Measurements from ENCODE around the gene ABHD4.
"Not testable (repeated sequence)": the region's sequence is repeated elsewhere in the genome, so short reads cannot be mapped to it uniquely, and the experiment has no call there.

Gene ABHD4

DNA sequence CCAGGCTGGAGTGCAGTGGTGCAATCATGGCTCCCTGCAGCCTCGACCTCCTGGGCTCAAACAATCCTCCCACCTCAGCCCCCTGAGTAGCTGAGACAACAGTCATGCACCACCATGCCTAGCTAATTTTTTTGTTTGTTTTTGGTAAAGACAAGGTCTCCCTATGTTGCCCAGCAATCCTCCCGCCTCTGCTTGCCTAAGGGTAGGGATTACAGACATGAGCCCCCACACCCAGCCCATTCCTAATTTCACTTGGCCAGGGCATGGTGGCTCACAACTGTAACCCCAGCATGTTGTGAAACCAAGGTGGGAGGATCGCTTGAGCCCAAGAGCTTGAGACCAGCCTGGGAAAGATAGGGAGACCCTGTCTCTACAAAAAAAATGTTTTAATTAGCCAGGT lies 18.2 kb upstream of the ABHD4 start:
- no peak for DNase-seq (ENCODE audit: extremely low read depth, low read depth)
- TF ChIP-seq, protein P1, sequence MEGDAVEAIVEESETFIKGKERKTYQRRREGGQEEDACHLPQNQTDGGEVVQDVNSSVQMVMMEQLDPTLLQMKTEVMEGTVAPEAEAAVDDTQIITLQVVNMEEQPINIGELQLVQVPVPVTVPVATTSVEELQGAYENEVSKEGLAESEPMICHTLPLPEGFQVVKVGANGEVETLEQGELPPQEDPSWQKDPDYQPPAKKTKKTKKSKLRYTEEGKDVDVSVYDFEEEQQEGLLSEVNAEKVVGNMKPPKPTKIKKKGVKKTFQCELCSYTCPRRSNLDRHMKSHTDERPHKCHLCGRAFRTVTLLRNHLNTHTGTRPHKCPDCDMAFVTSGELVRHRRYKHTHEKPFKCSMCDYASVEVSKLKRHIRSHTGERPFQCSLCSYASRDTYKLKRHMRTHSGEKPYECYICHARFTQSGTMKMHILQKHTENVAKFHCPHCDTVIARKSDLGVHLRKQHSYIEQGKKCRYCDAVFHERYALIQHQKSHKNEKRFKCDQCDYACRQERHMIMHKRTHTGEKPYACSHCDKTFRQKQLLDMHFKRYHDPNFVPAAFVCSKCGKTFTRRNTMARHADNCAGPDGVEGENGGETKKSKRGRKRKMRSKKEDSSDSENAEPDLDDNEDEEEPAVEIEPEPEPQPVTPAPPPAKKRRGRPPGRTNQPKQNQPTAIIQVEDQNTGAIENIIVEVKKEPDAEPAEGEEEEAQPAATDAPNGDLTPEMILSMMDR (IDR thresholded peaks at IDR 0.05; ENCODE audit: low read depth, low read length, missing control alignments), result no peak
- no peak overlapping the region for H3K4me3 ChIP-seq (replicated peaks; ENCODE audit: low read depth, low read length)

DNA sequence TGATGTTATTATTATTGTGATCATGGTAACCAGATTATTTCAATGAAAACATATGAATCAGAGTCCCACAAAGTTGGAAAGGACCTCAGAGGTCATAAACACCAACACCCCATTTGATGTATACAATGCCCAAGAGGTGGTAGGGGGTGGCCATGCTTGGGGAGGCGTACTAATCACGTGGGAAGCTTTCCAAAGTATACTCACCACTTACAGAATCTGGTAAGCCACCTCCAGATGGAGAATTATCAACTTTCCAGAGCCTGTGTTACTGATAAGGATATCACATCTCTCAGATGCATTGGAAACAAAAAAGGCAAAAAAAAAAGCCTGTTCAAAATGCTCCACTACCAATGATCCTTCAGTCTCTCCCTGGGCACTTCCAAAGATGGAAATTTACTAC lies 17.5 kb upstream of the ABHD4 start:
- TF ChIP-seq, protein P1 (IDR thresholded peaks at IDR 0.05; ENCODE audit: low read depth, low read length, missing control alignments), result no peak
- no peak overlapping the region for H3K4me3 ChIP-seq (replicated peaks; ENCODE audit: low read depth, low read length)
- no peak for DNase-seq (ENCODE audit: extremely low read depth, low read depth)

DNA sequence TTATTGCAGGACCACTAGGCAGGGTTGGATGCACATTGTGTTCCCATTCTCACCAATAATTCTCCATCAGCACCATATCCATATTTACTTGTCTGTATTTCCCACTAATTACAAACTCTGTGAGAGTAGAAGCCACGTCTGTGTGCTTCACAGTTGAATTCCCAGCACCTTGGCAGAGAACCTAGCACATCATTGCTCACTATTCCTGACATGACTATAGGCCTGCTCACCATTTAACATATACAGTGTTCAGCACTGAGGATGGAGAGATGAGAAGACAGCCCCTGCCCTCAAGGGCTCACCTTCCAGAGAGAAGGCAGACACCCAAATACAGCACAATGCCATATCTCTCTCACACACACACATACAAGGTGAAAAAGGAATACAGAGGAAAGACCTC lies 14.1 kb upstream of the ABHD4 start:
- no peak for DNase-seq (ENCODE audit: extremely low read depth, low read depth)
- H3K4me3 ChIP-seq (replicated peaks; ENCODE audit: low read depth, low read length), result no peak overlapping the region
- TF ChIP-seq, protein P1 (IDR thresholded peaks at IDR 0.05; ENCODE audit: low read depth, low read length, missing control alignments), result no peak

DNA sequence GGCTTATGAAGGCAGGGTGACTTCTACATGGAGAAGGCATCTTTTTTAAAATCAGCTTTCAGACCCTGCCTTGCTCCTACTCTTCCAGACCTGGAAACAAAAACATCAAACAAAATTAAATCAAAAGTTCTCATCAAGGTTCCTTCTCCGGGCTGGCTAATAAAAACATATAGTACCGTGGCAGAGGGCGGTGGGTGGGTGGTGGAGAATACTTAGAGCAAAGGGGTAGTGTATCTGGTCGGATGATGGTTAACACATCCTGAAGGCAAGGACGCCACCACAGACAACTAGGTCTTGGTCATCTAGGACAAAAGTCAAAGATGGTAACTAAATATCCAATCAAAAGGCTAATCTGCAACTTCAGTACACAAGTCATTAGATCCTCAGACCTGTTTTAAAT lies 10.9 kb upstream of the ABHD4 start:
- TF ChIP-seq, protein P1 (IDR thresholded peaks at IDR 0.05; ENCODE audit: low read depth, low read length, missing control alignments), result no peak
- H3K4me3 ChIP-seq (replicated peaks; ENCODE audit: low read depth, low read length), result peak overlapping the region; percentile 94; the same call in 1 of the 2 replicates

DNA sequence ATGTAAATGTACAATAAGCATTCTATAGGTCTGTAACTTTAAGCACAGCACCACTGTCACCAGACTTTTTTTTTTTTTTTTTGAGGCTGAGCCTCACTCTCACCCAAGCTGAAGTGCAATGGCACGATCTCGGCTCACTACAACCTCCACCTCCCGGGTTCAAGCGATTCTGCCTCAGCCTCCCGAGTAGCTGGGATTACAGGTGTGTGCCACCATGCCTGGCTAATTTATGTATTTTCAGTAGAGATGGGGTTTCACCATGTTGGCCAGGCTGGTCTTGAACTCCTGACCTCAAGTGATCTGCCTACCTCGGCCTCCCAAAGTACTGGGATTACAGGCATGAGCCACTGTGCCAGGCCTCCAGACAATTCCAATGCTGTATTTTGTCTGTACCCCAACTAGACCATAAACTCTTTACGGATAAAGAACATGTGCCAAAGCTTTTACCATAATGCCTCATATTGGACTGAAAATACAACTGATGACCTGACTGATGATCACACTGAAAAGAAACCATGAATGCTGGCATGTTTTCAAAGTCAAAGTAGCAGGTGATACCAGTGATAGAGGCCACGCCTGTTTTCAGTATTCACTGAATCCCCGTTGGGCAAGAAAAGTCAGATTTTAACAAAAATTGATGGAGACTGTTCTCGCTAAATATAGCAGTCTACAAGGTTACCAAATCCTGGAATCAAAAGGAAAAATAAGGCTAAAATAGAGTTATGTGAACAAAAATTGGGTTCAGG lies 10.2 kb upstream of the ABHD4 start:
- DNase-seq (ENCODE audit: extremely low read depth, low read depth), result not testable (repeated sequence)
- peak overlapping the region; percentile 94 for H3K4me3 ChIP-seq (replicated peaks; ENCODE audit: low read depth, low read length)

More for the DNA sequence above, 10.9 kb upstream of the ABHD4 start:
- no peak for DNase-seq (ENCODE audit: extremely low read depth, low read depth)

DNA sequence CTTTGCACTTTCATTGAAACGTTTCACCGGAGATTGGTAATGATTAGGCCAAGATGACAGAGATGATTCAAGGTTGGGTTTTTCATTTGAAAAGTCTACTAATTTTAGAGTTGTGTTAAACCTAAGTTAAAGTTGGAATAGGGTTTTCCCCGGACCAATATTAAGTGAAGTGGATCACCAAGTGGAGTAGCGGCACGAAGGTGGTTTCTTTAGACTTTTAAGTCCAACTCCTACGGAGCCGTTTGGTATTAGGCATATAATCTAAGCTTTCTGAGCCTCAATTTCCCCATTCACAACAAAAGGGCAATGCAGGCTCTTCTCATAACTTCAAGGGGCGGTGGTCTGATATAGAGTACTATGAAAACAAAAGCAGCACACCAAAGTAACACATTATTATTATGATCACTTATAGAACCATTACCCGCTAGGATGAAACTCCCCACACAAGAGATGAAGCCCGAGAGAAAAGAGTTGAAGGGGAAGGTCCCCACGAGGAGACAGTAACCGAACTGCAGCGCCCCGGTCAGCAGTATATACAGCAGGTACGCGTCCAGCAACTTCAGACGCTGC lies 9.5 kb upstream of the ABHD4 start:
- TF ChIP-seq, protein P1 (IDR thresholded peaks at IDR 0.05; ENCODE audit: low read depth, low read length, missing control alignments), result no peak
- no peak for DNase-seq (ENCODE audit: extremely low read depth, low read depth)

DNA sequence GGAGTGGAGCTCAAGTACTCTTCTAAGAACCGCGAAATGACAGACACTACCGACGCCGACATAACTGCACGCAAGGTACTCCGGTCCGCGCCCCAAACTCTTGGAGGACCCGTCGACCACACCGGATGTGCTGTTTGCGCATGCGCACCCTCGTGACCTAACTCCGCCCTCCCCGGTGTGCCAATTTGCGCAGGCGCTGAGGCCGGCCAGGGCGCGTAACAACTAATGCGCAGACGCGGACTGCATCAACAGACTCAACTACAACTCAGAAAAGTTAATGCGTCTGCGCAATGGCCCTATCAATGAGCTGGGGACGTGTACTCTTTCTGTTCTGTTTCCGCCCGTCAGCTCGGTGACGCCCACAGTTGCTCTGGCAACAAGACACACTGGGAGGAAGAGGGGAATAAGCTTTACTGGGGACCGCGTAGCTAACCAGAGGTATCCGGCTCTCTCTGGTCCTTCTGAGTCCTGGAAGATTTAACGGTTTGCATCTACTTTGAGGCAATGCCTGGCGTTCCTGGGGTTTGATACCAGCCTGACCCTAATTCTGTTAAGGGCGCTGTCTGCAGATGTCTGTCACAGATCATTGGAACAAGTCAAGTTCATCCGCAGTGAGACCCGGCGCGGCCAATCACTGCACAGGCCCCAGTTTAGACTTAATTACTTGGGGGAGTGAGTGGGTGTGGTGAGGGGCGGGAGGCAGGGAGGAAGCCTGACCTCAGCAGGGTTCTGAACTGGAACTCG lies 8.8 kb upstream of the ABHD4 start, which contains the start of gene DAD1:
Gene DAD1, minus strand, starts transcription at position 129 of the 744 bp plus-strand sequence. Its CDS starts 67 bp downstream, at position 62.
- peak; percentile 100 for DNase-seq (ENCODE audit: extremely low read depth, low read depth)
- TF ChIP-seq, protein P1 (IDR thresholded peaks at IDR 0.05; ENCODE audit: low read depth, low read length, missing control alignments), result no peak
- peak within 1 kb of the TSS; percentile 94 for H3K4me3 ChIP-seq (replicated peaks; ENCODE audit: low read depth, low read length)

More for the DNA sequence above, 9.5 kb upstream of the ABHD4 start:
- peak overlapping the region; percentile 94 for H3K4me3 ChIP-seq (replicated peaks; ENCODE audit: low read depth, low read length)

Data from HFF-Myc (cell line).